ENCODE measurements around the gene PROSER2. TPM values are rescaled to one million over a fixed set of nuclear protein-coding genes. Genes with fewer than 3 reads are reported as not detected.

PROSER2 gene
- total RNA-seq, 1 experiment from 2014 or later: 4.1 TPM

DNA sequence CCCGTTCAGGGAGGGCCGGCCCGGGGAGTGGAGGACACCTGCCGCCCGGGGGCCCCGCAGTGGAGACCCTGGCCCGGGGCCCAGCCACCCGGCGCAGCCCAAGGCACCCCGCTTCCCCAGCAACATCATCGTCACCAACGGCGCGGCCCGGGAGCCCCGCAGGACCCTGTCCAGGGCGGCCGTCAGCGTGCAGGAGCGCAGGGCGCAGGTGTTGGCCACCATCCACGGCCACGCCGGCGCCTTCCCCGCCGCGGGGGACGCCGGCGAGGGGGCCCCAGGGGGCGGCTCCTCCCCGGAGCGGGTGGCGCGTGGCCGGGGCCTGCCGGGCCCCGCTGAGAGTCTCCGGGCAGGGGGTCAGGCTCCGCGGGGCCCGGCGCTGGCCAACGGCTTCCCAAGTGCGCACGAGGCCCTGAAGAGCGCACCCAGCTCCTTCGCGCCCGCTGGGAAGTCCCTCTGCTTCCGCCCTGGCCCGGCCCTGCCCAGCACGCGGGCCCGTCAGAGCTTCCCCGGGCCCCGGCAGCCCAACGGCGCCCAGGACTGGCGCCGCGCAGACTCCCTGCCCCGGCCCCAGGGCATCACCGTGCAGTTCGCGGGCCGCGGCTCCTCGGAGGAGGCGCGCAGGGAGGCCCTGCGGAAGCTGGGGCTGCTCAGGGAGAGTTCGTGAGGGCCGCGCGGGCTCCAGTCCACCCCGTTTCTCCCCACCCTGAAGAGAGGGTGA is 46.7 kb downstream of the PROSER2 start:
- Histone ChIP-seq H3K4me3 (ENCODE audit: low read depth in 2 of 2, low read length in 2 of 2) (no peak overlapping the region), H3K27me3 (ENCODE audit: control insufficient read depth, insufficient read depth, low read length) (no peaks in the 10 kb centered on the region), H3K9me3 (ENCODE audit: control insufficient read depth, insufficient read depth, low read depth, low read length) (no peaks in the 10 kb centered on the region), H3K27ac (ENCODE audit: low read length) (no peak overlapping the region), H3K4me1 (ENCODE audit: control insufficient read depth, insufficient read depth, low read length) (no peaks in the 10 kb centered on the region), H3K36me3 (ENCODE audit: control insufficient read depth, insufficient read depth, low read length) (no peaks in the 10 kb centered on the region)
- ATAC-seq: no peak
- in situ Hi-C loops (cut with HindIII; ENCODE audit: low pct_unique_long_range_greater_than_20kb, low sequenced_read_pairs) (no loop called here), intact Hi-C loops (cut with micrococcal nuclease; ENCODE audit: unreplicated experiment) (no loop called here)
- no peak for TF ChIP-seq TCF7L2 (IDR thresholded peaks at IDR 0.05; ENCODE audit: low read depth, low read length)
- no peak for TF ChIP-seq SIN3A (IDR thresholded peaks at IDR 0.05; ENCODE audit: borderline replicate concordance, insufficient read depth, low read depth, low read length)
- TF ChIP-seq, protein P1, sequence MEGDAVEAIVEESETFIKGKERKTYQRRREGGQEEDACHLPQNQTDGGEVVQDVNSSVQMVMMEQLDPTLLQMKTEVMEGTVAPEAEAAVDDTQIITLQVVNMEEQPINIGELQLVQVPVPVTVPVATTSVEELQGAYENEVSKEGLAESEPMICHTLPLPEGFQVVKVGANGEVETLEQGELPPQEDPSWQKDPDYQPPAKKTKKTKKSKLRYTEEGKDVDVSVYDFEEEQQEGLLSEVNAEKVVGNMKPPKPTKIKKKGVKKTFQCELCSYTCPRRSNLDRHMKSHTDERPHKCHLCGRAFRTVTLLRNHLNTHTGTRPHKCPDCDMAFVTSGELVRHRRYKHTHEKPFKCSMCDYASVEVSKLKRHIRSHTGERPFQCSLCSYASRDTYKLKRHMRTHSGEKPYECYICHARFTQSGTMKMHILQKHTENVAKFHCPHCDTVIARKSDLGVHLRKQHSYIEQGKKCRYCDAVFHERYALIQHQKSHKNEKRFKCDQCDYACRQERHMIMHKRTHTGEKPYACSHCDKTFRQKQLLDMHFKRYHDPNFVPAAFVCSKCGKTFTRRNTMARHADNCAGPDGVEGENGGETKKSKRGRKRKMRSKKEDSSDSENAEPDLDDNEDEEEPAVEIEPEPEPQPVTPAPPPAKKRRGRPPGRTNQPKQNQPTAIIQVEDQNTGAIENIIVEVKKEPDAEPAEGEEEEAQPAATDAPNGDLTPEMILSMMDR (IDR thresholded peaks at IDR 0.05): no peak
- TF ChIP-seq, protein P2, sequence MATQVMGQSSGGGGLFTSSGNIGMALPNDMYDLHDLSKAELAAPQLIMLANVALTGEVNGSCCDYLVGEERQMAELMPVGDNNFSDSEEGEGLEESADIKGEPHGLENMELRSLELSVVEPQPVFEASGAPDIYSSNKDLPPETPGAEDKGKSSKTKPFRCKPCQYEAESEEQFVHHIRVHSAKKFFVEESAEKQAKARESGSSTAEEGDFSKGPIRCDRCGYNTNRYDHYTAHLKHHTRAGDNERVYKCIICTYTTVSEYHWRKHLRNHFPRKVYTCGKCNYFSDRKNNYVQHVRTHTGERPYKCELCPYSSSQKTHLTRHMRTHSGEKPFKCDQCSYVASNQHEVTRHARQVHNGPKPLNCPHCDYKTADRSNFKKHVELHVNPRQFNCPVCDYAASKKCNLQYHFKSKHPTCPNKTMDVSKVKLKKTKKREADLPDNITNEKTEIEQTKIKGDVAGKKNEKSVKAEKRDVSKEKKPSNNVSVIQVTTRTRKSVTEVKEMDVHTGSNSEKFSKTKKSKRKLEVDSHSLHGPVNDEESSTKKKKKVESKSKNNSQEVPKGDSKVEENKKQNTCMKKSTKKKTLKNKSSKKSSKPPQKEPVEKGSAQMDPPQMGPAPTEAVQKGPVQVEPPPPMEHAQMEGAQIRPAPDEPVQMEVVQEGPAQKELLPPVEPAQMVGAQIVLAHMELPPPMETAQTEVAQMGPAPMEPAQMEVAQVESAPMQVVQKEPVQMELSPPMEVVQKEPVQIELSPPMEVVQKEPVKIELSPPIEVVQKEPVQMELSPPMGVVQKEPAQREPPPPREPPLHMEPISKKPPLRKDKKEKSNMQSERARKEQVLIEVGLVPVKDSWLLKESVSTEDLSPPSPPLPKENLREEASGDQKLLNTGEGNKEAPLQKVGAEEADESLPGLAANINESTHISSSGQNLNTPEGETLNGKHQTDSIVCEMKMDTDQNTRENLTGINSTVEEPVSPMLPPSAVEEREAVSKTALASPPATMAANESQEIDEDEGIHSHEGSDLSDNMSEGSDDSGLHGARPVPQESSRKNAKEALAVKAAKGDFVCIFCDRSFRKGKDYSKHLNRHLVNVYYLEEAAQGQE (IDR thresholded peaks at IDR 0.05; ENCODE audit: insufficient read depth in 1 of 2, low read depth in 2 of 2, low read length in 1 of 2): no peak
- no peak for TF ChIP-seq POLR2AphosphoS5 (IDR thresholded peaks at IDR 0.05; ENCODE audit: low read depth, low read length)
- ChIA-PET POLR2A (no interaction called here), CTCF (no interaction called here)
- DNase-seq (ENCODE audit: low read depth, low spot score): no peak
- BruUV-seq (replicated peaks): no TSS peak

DNA sequence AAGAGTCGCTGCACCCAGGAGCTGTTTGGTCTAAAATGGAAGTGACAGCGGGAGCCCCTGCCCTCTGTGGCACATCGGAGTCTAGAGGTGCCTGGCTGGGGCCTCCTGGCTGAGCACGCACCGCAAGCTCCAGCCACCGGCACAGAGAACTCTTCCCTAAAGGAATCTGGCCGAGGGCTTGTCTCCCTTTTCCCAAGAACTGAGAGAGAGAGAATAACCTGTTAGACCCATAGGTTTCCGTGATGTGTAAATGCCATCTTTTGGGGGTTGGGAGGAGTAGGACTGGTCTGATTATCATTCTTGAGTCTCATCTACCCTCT is 47.3 kb downstream of the PROSER2 start:
- intact Hi-C loops (cut with micrococcal nuclease; ENCODE audit: unreplicated experiment) (no loop called here), in situ Hi-C loops (cut with HindIII; ENCODE audit: low pct_unique_long_range_greater_than_20kb, low sequenced_read_pairs) (no loop called here)
- H3K27ac ChIP-seq (ENCODE audit: low read length): no peak overlapping the region
- H3K9me3 ChIP-seq (ENCODE audit: control insufficient read depth, insufficient read depth, low read depth, low read length): no peaks in the 10 kb centered on the region
- ATAC-seq: no peak
- ChIA-PET POLR2A (no interaction called here), CTCF (no interaction called here)
- DNase-seq (ENCODE audit: low read depth, low spot score): no peak
- H3K36me3 ChIP-seq (ENCODE audit: control insufficient read depth, insufficient read depth, low read length): no peaks in the 10 kb centered on the region
- no peak overlapping the region for H3K4me3 ChIP-seq (ENCODE audit: low read depth in 2 of 2, low read length in 2 of 2)
- no peaks in the 10 kb centered on the region; the same call in 1 of the 2 replicates for H3K4me1 ChIP-seq (ENCODE audit: control insufficient read depth, insufficient read depth, low read length)
- no peaks in the 10 kb centered on the region for H3K27me3 ChIP-seq (ENCODE audit: control insufficient read depth, insufficient read depth, low read length)
- no peak for TF ChIP-seq POLR2AphosphoS5 (IDR thresholded peaks at IDR 0.05; ENCODE audit: low read depth, low read length)
- TF ChIP-seq, protein P1 (IDR thresholded peaks at IDR 0.05): no peak
- TF ChIP-seq, protein P2 (IDR thresholded peaks at IDR 0.05; ENCODE audit: insufficient read depth in 1 of 2, low read depth in 2 of 2, low read length in 1 of 2): no peak
- no peak for TF ChIP-seq TCF7L2 (IDR thresholded peaks at IDR 0.05; ENCODE audit: low read depth, low read length)
- TF ChIP-seq SIN3A (IDR thresholded peaks at IDR 0.05; ENCODE audit: borderline replicate concordance, insufficient read depth, low read depth, low read length): no peak
- no TSS peak for BruUV-seq (replicated peaks)

All from Panc1 (cell line).